GM18502 (cell line): ENCODE results near the gene BIRC5.

Source experiments
- ATAC-seq: cut with Tn5 transposase; IDR thresholded peaks from one replicate; pipeline ENCODE4 v1.9.1; 2021; ENCODE audit warnings: mild to moderate bottlenecking; ENCODE audit not compliant: unreplicated experiment, poor library complexity

The BIRC5 gene

GRCh38 chr17:78269955-78270381, 55.9 kb downstream of the BIRC5 start:
- no peak for ATAC-seq

DNA sequence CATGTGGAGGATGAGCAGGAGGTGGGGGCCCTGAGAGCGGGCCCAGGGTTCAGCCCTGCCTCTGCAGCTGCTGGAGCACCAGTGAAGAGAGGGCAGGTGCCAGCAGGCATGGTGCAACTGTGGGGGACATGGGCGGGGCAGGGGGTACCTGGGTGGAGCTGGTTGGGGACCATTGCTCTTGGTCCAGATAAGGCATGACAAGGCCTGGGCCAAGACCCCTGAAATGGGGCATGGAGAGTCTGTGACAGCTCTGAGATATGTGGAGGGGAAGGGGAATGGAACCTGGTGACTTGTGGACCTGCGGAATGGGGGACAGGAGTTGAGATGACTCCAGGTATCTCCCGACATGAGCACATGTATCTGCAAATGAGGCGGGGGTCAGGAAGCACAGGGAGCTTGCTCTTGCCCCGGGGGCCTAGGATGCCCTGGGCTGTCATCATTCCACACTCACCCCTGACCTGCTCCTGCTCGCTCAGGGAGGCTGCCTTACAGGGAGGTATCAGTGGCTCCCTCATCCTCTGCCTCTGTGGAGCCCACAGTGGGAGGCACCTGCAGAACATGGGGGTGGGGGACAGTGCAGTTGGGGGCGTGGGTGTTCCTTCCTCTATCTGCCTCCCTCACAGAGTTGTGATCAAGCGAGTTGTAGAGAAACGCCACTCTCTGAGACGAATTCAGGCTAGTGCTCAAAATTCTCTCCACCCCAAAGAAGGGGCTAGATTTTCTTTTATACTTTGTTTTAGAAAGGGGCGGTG, 57.5 kb downstream of the BIRC5 start:
- ATAC-seq = no peak

DNA sequence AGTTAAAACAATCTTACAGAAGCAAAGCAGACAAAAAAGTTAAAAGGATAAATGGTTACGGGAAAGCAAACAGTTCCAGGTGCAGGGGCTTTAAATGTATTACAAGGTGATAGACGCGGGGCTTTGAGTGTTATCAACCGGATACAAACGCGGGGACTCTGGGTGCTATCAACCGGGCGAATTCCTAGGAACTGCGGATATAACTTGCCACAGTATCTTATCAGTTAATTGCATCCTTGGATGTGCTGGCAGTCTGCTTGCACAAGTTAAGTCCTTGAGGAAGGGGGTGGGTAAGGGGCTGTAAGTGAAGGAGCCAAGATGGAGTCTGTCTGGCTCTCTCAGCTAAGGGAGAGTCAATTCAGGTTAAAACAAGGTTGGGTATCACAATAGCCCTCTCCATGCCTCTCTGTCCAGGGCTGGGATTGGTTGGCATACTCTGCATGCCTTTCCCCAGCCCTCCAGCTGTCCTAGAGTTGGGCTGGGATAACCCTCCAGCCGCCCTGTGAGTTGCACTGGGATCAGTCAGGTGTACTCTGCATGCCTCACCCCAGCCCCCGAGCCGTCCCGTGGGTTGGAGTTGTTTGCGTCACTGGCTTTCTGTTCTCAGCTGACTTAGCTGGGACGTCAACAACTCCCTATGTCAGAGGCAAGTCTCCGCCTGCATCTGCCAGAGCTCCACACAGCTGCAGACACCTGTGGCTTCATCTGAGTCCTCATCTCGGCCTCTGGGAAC, 58.3 kb downstream of the BIRC5 start:
- no peak for ATAC-seq

DNA sequence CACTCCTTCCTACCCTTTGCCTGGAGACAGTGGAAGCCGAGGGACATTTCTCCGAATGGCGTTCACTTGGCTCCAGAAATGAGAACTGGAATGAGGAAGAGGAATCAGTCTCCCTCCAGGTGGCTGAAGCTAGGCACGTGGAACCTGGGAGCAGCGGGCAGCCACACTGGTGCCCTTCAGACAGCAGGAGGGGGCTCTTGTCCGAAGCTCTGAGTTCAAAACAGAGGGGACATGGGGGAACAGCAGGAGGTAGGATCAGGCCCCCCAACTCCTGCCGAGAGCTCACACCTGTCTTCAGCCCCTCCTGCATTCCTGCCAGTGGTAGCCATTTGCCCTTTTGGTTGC, 58.8 kb downstream of the BIRC5 start:
- no peak for ATAC-seq

DNA sequence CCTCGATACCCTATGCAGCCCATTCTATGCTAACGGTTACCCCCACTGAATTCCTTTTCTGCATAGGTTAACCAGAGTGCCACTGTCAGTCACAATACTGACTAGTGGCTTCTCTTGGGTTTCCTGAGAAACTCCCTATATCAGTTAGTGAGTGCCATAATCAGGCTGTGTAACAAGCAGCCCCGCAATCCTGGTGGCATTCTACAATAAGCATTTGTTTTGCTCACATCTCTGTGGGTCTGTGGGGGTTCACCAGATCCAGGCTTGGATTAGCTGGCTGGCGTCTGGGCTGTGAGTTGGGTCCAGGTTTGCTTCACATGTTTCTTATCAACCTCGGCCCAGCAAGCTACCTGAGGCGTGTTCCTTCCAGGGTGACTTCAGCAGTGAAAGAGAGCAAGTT, 59.8 kb downstream of the BIRC5 start:
- no peak for ATAC-seq
